Frontal cortex (tissue), 4 donors: ENCODE results near the gene NFATC1. TPM values are rescaled to one million over a fixed set of nuclear protein-coding genes. Genes with fewer than 3 reads are reported as not detected.

Source experiments
- DNase-seq, 2 donors: peaks; one replicate each; pipeline ENCODE4 v3.0.0; 2012; ENCODE audit warnings: low spot score in 2 of 2
- FAIRE-seq: peaks from 2 replicates; lab custom pipeline; 2012; peaks lifted over from hg19 to GRCh38; lab: Jason Lieb, UNC
- total RNA-seq: library from RNA; depleted of rRNA; stranded (reverse); fragments of >200 nt; gene quantifications from one replicate; pipeline ENCODE4 v1.2.3, GENCODE V29; 2014
- donor health status: control.
- donor health status: control.
- donor health status: control.

Gene NFATC1
- total RNA-seq, 1 donor from 2014 or later, result 0.41 TPM

DNA sequence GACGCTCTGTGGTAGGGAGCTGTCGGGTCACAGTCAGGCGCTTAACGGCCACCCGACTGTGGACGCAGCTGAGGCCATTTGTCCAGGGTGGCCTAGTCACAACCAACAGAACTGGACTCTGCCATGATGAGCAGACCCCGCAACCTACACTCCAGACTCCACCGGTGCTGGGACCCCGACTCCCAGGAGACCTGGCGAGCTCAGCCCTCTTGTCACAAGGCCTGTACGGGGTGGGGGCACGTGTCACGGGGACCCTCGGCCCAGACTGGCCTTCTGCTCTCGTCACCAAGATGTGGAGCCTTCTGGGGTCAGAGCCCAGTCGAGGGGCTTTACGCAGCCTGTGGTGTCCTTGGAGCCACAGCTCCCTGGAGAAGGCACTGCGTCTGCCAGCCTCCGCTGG is 22.5 kb downstream of the NFATC1 start:
- DNase-seq, result no peak
- no peak for FAIRE-seq

DNA sequence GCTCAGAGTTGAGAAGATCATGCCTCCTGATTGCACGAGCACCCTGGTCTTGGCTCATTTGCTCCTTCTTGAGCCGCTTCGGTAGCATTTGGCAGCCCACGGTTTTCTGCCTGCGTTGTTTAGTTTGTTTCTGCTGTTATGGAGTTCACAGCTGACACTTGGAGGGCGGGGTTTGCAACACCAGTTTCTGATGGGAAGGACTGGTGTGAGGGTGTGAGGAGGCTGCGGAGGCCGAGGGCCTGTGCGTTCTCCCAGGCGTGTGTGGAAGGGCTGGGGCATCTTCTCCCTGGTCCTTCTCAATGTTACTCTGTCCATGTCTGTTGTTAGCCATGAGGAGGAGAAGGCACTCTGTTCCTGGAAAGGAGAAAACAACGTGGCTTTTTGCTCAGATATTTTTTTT is 22.9 kb downstream of the NFATC1 start:
- FAIRE-seq (no peak), DNase-seq (no peak)

DNA sequence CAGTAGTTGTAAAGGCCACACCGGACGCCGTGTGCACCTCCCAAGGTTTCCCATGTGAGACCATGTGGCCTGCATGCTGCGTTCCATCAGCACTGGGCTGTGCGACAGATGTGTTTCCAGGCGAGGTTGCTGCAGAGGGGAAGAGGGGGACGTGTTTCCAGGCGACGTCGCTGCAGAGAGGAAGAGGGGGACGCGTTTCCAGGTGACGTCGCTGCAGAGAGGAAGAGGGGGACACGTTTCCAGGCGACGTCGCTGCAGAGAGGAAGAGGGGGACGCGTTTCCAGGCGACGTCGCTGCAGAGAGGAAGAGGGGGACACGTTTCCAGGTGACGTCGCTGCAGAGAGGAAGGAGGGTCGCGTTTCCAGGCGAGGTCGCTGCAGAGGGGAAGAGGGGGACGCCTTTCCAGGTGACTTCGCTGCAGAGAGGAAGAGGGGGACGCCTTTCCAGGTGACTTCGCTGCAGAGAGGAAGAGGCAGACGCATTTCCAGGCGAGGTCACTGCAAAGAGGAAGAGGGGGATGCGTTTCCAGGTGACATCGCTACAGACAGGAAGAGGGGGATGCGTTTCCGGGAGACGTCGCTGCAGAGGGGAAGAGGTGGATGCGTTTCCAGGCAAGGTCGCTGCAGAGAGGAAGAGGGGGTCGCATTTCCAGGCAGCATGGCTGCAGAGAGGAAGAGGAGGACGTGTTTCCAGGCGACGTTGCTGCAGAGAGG is 24.5 kb downstream of the NFATC1 start:
- FAIRE-seq (no peak), DNase-seq (no peak)

DNA sequence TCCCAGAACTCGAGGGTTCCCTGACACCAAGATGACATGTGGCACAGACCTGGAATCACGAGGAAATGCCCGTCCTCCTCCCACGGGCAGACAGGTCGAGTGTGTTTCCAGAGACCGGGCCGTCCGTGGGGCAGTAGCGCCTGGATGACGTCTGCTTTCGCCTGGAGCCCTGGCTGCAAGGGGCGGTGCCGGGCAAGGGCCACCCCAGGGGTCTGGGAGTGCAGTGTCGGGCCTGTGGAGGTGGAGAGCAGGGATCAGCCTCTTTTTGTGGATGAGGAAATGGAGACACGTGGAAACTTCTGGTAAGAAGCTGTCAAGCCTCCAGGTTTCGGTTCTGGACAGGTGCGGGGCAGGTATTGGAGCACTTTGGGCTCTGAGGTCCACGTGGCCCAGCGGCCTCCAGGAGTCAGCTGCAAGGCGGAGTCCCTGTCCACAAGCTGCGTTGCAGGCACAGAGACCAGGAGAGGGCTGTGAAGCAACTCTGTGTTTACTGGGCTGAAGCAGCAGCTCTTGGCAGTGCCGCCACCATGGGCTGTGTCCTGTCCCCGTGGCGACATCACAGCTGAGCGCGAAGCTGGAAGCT is 25.6 kb downstream of the NFATC1 start:
- FAIRE-seq, result no peak

DNA sequence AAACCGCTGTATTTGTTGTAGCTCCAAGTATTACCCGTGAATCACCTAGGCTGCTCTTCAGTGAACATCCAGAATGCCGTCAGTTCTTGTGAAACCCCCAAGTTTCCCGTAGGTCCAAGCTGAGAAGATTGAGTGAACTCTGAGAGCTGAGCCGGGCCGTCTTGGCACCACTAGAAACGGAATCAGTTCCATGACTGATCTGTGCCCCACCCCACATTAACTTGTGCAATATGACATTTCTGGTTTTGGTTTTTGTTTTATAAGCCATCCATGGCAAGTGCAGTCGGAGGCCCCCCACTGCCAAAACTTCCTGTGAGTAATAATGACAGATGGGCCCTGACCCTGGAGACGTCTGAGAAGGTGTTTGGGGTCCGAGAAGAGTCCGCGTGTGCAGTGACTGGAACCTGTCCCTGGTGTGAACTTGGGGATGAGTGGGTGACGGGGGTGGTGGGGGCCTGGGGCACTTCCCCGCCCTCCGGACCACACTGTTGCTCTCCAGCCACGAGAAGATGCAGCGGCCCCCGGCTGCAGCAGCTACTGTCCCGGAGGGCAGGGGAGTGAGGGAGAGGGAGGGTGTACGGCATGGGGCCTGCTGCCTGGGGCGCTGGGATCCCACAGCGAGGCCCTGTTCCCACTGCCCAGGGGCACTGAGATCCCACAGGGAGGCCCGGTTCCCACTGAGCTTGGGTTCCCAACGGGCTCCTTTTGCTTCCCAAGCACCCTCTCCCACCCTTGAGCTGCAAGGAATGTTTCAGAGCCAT is 26.5 kb downstream of the NFATC1 start:
- FAIRE-seq (no peak), DNase-seq (no peak)

More for the DNA sequence above, 25.6 kb downstream of the NFATC1 start:
- no peak for DNase-seq

DNA sequence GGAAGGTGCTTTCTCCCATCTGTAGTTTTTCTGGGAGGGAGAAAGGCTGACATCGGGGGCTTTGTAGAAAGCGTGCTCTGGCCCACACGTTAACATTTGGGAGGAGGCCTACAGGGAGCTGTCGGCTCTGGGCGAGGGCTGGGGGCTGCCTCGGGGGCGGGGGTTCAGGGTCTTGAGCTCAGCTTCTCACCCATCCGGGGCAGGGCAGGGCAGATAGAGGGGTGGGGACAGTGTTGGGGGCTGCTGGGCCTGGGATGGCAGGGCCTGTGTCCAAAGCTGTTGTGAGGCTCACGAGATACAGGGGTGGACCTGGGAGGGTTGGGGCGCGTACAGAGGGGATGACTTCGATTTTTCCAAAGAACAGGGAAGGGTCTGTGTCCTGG is 27.0 kb downstream of the NFATC1 start:
- DNase-seq, result no peak
- FAIRE-seq, result no peak

DNA sequence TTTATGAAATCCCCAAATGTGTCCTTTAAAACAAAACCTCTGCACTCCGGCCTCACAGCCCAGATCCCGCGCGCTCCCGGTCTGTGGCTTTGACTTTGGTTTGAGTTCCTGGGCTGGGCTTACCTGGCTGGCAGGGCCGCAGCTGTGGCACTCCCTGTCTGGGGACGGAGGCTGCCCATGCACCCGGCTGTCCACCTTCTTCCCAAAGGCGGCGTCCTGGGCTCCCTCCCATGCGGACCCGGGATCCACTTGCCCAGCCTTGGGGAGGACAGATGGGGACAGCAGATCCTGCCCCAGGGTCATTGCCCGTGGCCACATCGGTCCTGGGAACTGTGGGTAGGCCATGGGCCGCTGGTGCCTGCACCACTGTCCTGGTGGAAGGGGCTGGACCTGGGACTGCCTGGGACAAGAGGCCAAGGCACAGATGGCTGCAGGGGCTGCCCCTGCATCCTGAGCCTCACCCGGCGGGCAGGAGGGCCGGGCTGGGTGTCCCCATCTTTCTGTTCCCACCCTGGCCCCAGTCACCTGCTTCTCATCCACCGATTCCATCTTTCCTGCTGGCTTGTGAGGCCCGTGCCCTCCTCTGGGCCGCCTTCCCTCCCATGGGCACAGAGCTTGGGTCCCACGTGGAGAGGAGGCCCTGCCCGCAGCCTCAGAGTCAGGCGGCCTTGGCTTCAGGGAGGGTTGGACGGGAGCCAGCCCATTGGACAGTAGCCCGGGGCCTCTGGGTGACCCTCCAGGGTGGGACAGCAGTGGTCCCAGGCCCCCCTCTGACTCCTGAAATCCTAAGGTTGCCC is 27.7 kb downstream of the NFATC1 start:
- DNase-seq (no peak), FAIRE-seq (no peak)

DNA sequence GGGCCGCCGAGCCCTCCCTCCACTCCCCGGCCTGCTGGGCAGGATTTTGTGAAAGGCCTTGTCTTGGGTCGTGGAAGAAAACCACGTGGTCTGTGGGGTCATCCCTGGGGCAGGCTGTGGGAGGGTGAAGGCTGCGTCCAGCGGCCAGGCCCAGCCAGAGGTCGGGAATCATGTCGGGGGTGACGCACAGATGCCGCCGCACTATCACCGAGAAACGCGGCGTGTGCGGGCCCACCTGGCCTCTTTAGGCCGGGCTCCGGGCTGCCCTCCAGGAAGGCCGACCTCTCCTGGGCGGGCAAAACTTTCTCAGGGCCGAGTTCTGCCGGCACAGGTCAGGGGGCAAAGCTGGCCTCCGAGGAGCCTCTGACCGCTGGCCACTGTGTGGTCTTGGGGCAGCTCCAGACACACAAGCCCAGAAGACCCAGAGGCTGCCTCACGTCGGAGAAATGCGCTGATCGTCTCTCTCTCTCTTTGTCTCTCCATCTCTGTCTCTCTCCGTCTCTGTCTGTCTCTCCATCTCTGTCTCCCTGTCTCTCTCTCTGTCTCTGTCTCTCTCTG is 28.4 kb downstream of the NFATC1 start:
- FAIRE-seq (no peak), DNase-seq (no peak)

DNA sequence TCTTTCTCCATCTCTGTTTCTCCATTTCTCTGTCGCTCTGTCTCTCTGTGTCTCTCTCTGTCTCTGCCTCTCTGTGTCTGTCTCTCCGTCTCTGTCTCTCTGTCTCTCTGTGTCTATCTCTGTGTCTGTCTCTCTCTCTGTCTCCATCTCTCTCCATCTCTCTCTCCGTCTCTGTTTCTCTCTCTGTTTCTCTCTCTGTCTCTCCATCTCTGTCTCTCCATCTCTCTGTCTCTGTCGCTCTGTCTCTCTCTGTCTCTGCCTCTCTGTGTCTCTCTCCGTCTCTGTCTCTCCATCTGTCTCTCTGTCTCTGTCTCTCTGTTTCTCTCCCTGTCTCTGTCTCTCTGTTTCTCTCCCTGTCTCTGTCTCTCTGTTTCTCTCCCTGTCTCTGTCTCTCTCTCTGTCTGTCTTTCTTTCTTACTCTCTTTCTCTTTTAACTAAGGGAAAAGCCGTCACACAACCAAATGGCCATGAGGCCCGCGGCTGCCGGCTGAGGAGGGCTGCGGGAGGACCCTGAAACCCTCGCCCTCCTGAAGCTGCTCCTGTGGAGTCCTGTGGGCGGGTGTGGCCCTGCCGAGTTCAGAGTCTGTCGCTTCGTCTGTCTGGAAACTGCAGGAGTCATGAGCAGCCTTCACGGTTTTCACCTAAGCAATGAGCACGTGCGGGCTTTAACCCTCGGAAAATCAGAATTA is 29.3 kb downstream of the NFATC1 start:
- FAIRE-seq (no peak), DNase-seq (no peak)

DNA sequence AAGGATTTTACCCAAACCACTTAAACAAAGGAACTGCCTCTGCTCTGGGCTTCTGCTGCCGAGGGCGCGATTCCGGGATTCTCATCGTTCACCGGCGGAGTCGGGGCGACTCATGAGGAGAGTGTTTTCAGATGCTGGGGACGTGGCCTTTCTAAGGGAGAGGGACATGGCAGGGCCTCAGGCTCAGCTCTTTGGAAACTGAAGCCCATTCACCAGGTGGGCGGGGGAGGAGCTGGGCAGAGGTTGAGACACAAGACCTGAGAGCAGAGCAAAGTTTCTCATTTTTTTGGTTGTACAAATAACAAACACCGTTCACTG is 29.8 kb downstream of the NFATC1 start:
- no peak for DNase-seq
- no peak for FAIRE-seq

DNA sequence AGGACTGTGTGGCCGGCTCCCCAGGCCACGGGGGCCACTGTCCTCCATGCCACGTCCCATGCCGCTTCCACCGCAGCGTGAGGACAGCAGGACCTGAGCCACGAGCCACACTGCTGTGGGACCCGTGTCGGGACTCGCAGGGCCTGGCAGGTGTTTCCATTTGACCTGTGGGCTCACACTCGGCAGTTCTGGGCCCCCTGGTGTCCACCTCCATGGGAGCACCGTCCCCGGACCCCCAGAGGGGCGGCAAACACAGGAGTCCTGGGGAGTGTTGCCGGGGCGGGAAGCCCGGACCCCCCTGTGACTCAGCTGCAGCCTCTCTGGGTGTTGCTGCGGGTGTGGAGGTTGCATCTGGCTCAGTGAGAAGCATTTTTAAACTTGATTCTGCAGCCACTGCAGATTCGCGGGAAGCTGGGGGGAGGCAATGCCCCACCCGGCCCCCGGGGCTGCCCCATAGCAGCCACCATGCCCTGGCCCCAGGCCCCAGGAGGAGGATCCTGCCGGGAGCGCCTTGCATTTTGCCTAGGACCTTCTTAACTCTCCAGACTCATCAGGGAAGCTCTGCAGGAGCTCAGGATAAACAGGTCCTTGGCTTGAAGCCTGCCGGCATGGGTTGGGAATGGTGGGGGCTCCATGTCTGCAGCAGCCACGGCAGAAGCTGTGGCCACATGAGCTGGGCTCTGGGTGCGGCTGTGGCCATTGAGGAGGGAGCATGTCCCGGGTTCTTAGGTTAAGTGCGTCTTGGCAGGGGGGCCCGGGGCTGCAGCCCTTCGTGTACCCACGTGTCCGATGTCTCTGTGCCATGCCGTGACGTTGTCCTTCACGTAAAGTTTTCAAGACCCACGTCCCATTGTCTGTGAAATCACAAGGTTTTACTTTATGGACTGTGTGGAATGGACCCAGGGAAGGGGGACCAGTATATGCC is 30.9 kb downstream of the NFATC1 start:
- no peak for FAIRE-seq

DNA sequence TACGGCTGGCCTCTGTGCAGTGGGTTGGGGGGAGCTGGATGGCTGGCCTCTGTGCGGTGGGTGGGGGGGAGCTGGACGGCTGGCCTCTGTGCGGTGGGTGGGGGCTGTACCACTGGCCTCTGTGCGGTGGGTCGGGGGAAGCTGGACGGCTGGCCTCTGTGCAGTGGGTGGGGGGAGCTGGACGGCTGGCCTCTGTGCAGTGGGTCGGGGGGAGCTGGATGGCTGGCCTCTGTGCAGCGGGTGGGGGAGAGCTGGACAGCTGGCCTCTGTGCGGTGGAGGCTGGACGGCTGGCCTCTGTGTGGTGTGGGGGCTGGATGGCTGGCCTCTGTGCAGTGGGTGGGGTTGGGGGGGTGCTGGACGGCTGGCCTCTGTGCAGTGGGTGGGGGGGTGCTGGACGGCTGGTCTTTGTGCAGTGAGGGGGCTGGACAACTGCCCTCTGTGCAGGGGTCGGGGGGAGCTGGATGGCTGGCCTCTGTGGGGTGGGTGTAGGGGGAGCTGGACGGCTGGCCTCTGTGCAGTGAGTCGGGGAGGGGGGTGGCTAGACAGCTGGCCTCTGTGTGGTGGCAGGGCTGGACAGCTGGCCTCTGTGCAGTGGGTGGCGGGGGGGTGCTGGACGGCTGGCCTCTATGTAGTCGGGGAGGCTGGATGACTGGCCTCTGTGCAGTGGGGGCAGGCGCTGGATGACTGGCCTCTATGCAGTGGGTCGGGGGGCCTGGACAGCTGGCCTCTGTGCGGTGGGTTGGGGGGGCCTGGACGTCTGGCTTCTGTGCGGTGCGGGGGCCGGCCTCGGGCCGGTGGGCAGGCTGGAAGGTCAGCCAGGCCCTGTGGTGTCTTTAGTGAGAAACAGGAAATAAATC is 31.9 kb downstream of the NFATC1 start:
- FAIRE-seq (no peak), DNase-seq (no peak)

More for the DNA sequence above, 30.9 kb downstream of the NFATC1 start:
- no peak for DNase-seq

DNA sequence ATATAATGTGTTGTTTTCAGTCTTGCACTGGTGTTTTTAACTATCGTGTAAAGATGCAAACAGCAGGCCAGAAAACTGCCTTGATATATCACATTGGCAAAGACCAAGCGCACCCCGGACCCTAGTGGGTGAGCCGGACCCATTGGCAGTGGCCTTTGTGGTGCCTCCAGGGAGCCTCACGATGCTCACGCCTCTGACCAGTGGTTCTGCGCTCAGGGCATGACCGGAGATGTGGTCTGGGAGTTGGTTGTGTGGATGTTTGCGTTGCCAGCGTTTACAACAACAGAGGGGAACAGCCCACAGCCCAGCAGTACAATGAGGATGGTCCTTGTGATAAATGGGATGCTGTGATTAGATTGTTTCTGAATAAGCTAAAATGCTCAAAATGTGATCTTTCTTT is 32.6 kb downstream of the NFATC1 start:
- DNase-seq (no peak), FAIRE-seq (no peak)

DNA sequence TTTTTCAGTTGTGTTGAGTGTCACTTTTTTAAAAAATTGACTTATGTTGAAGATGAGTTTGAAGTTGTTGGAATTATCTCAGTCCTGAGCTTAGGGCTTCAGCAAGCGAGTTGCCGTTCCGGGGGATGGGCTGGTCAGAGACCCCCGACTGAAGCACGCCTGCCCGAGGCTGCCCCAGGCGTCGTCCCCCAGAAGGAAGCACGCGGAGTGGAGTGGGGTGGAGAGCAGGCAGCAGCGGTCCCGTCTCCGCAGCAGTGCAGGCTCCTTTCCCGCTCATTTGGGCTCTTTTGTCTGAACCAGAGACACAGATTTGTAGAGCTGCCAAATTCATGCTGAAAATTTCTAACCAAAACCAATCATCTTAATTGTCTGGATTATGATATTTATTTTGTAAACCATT is 33.7 kb downstream of the NFATC1 start:
- FAIRE-seq (no peak), DNase-seq (no peak)

DNA sequence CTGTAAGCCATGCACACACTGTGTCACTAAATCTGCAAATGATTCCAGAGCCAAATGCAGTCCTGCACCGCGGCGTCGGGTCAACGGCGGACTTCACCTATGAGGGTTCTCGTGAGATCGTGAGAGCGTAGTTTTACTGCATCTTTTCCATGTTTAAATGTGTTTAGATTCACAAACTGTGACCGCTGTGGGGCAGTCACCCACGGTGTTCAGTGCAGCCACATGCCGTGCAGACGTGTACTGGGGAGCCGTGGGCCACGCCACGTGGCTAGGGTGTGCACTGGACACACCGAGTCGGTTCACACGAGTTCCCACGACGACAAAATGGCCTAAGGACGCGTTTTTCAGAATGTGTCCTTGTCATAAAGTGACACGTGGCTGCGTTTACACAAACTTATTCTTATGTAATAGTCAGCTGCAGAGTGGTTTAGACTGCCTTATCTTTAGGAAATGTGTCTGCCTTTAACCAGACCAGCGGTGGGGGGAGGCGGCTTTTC is 34.1 kb downstream of the NFATC1 start:
- DNase-seq (no peak), FAIRE-seq (no peak)

DNA sequence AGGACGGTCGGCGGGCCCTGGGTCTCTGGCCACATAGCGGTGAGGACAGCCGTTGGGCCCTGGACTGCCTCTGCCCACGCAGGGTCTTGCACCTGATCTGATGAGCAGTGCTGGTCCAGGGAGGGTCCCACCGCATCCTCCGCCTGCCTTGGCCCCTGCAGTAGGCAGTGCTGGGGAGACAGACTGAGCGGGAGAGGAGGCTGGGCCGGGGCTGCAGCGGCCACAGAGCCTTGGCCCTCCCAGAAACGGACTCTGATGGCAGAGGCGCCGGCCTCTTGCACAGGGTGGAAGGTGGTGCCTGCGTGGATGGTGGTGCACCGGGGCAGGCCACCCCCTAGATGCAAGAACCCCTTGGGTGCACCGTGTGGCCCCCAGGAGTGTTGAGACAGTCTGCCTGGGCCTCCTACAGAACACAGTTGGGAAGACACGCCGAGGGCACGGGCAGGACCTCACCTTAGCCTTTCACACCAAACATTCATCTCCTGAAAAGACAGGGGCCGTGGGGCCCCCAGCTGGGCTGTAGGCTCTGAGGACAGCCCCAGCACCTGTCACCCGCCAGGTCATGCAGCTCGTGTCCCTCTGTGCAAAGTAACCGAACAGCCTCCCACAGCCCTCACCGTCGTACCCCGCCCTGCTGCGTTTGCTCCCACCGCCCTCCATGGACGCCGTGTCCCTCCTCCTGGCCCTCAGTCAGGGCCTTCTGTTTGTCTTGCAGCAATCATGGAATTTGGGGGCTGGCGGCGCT is 36.8 kb downstream of the NFATC1 start:
- DNase-seq, result no peak
- FAIRE-seq, result no peak

DNA sequence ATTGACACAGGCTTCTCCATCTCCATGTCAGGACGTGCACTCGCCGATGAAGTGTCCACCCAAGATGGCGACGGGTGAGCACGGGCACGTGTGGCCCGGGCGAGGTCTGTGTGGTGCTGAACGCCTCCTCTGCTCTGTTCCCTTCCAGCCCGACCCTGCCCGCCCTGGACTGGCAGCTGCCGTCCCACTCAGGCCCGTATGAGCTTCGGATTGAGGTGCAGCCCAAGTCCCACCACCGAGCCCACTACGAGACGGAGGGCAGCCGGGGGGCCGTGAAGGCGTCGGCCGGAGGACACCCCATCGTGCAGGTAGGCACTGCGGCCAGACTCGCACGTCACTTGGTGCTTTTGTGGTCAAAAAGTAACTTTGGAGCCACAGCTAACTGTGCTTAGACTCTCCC is 37.7 kb downstream of the NFATC1 start:
- DNase-seq (no peak), FAIRE-seq (no peak)
